Iris pigment epithelial cell (primary cell): ENCODE data around the gene TLK1.
"Not testable (repeated sequence)": the region's sequence is repeated elsewhere in the genome, so short reads cannot be mapped to it uniquely, and the experiment has no call there.

Experiments
- DNase-seq: peaks from one replicate; pipeline ENCODE4 v3.0.0-alpha.2; 2011; ENCODE audit warnings: low read depth

Gene TLK1

DNA sequence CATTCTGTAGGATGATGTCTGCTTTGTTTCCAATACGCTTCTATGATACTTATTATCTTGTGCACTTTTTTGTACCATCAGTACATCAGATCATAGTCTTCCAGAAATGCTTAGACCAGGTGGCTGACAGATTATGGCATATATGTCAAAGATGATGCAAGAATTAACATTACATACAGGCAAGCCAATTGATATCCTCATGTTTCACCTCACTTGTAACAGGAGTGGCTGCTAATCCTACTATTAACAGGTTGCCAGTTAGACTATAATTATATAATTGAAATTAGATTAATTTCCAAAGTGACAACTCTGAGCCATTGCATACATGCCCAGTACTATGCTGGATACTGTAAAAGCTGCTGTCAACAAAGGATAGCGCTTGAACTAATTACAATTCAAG lies 77.2 kb downstream of the TLK1 start:
- DNase-seq, result no peak

DNA sequence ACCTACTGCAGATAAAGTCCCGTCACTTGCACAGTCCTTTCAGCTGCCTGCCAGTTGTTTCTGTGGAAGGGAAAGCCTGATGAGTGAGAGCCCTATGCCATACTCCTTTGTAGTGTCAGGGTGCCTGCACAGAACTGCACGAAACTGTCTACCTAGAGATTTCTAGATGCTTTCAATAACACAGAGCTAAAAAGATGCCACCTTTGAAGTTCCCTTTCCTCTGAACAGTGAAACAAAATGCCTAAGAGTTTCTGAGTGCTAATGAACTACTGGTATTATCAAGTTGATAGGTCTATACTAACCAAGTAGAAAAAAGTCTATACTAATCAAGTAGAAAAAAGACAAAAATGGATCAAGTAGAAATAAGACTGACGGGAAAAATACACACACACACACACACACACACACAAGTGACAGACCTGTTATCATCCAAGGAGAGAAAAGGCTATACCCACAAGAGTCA lies 79.0 kb downstream of the TLK1 start:
- DNase-seq, result no peak

GRCh38 chr2:171080607-171081006 lies 80.1 kb downstream of the TLK1 start:
- DNase-seq, result no peak

DNA sequence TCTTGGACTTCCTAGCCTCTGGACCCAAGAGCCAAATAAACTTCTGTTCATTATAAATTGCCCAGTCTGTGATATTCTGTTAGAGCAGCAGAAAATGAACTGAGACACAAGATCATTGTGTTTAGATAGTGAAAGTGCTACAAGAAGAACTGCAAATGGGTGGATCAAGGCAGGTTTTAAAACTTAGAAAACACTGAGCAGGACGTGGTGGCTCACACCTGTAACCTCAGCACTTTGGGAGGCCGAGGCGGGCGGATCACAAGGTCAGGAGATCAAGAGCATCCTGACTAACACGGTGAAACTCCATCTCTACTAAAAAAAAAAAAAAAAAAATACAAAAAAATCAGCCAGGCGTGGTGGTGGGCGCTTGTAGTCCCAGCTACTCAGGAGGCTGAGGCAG lies 84.3 kb downstream of the TLK1 start:
- DNase-seq, result not testable (repeated sequence)

DNA sequence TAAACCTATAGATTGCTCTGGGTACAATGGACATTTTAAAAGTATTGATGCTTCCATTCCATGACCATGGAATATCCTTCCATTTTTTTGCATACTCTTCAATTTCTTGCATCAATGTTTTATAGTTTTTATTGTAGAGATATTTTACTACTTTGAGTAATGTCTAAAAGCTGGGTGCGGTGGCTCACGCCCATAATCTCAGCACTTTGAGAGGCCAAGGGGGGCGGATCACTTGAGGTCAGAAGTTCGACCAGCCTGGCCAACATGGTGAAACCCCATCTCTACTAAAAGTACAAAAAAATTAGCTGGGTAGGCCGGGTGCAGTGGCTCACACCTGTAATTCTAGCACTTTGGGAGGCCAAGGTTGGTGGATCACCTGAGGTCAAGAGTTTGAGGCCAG lies 88.5 kb downstream of the TLK1 start:
- no peak for DNase-seq

DNA sequence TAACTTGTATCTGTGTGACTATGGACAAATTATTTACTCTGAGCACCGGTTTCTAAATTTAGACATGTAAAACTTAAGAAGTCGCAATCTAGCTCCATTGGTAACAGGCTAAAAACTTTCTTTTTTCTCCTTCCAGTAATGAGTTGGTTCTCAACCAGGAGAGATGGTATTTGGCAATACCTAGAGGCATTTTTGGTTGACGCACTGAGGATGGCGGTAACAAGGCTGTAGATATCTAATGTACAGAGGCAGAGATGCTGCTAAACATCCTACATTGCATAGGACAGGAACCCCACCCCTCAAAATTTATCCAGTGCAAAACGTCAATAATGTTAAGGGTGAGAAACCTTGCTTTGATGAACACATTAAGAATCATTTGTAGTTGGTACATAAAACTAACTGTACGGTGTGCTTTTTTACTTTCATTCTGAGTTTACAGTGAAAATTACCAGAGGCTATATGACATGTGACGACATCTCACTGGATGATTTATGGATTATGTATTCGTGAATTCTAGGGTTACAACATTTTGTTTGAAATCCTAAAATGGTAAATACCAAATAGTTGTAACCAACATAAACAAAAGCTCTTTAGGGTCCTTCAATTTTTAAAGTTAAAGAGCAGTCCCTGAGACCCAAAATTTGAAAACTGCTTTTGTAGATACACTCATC lies 91.3 kb downstream of the TLK1 start:
- DNase-seq, result no peak

- DNase-seq, result no peak
Observed at GRCh38 chr2:171066110-171066509, 94.6 kb downstream of the TLK1 start.

DNA sequence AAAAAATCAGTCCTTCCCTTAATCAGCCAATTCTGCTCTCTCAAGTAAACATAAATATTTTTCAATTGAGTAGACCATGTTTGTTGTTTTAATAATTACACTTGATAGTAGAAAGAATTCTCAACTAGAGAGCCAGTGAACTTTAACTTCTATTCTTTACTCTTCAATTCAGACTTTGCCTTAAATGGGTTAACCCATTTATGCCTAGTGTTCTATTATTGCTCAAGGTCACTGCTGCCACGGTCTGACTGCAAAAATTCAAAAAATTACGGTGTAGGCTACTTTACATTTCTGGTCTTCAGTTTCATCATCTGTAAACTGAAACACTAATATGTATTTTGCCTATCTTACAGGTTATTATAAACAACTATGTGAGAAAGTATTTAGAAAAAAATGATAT lies 103.1 kb downstream of the TLK1 start:
- peak; percentile 7 for DNase-seq

DNA sequence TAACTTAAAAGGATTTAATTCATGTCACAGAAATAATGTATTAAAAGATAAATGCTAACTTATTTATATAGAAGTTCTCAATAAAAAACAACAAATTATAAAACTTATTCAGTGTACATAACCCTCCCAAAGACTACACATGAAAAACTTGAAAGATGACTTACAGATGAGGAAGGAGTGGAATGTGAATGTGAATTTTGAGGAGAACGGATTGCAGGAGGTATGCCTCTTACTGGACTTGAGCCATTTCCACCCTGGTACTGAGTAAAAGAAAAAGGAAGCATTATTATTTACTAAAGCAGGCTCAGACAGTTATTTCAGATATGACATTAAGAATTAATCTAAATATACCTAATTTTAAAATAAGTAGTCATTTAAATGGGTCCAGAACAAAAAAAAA lies 104.4 kb downstream of the TLK1 start:
- DNase-seq, result peak; percentile 80

DNA sequence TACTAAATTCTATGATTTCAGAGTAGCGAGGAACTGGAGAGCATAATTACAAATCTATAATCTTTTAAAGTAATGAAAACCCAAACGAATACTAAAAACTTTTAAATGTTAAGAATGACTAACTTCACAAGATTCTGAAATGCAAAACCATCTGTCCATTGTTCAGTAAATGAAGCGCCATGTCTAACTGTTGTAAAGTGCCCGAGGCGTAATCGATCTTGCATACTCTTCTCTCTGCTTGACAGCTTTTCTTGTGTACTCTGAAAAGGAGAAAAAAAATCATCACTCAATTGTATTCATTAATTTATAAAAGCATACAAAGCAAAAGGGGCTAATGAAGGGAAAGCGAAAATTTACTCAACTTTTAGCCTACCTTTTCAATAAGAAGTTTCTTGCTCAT lies 111.0 kb downstream of the TLK1 start:
- no peak for DNase-seq

- DNase-seq, result peak; percentile 52
Observed at GRCh38 chr2:171046048-171046560, 114.6 kb downstream of the TLK1 start.

DNA sequence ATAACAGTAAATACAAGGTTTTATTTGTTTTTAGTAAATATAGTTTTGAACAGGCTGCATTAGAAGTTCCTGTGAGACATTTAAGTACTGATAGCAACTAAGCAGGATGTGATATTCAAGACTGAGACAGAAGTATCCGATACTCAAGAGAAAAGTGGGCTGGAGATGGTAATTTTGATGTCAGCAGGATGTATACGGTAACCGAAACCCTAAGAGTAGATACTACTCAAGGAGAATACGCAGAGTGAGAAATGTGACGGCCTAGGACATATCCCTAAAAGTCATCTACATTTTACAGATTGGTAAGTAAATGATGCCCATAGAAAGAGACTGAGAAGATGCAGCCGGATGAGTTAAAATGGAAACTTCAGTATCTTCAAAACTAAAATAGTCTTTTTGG lies 116.3 kb downstream of the TLK1 start:
- DNase-seq, result no peak

DNA sequence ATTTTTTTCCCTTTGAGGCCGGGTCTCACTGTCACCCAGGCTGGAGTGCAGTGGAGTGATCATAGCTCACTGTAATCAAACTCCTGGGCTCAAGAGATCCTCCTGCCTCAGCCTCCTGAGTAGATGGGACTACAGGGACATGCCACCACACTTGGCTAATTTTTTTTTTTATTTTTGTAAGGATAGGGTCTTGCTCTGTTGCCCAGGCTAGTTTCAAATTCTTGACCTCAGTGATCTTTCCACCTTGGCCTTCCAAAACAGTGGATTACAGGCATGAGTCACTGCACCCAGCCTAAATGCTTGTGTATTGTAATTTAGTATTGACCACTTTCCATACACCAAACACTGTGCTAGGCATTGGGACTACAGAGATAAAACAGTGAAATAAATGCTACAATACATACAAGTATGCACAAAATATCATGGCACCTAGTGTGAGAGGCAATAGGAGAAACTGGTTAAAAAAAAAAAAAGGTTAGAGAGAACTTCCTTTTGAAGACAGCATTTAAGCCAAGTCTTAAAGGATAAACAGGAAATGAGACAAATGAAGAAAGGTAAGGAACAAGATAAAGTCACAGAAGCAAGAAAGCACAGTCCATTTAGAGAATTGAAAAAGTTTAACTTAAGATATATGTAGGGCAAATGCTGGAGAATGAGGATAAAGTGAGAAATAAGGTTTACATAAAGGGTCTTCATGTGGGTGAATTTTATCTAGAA lies 118.3 kb downstream of the TLK1 start:
- DNase-seq, result no peak

DNA sequence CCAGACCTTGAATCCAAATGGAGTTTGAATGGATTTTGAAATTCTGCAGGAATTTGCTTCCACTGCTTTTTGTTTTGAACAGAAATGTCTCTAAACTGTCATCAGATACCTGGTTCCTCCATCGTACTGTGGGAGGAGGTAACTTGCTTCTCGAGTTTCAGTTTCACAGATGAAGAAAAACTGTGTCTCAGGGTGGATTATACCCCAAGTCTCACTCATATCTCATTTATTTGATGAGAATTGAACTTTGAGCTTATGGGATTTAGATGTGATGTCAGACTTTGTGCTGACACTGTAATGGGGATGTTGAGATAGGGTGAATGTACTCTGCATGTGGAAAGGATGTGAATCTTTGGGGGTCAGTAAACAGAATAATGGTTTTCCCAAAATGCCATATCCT lies 124.2 kb downstream of the TLK1 start:
- no peak for DNase-seq

- peak; percentile 39 for DNase-seq
Observed at GRCh38 chr2:171034315-171034714, 126.4 kb downstream of the TLK1 start.

- DNase-seq, result no peak
Observed at GRCh38 chr2:171025214-171025613, 135.5 kb downstream of the TLK1 start.

DNA sequence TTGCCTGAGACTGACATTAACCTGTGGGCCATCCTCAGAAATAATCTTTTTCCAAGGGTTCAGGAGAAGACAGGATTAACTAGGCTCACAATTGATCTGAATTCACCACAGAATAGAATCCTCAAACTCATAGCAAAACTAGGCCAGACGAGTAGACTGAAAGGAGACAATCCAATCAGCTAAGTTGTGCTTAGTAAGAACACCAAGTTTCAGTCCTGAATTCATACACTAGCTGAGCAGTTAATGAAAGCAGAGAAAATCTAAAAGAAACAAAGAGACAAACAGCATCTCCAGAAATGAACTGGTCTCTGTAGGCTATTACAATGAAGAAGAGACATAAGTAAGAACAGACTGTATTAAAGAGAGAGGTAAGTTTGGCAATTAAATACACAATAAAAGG lies 142.2 kb downstream of the TLK1 start:
- DNase-seq, result no peak

GRCh38 chr2:171016125-171016524 lies 144.6 kb downstream of the TLK1 start:
- no peak for DNase-seq

- DNase-seq, result no peak
Observed at GRCh38 chr2:171013851-171014250, 146.8 kb downstream of the TLK1 start.

- DNase-seq, result no peak
Observed at GRCh38 chr2:171009386-171009785, 151.3 kb downstream of the TLK1 start.

DNA sequence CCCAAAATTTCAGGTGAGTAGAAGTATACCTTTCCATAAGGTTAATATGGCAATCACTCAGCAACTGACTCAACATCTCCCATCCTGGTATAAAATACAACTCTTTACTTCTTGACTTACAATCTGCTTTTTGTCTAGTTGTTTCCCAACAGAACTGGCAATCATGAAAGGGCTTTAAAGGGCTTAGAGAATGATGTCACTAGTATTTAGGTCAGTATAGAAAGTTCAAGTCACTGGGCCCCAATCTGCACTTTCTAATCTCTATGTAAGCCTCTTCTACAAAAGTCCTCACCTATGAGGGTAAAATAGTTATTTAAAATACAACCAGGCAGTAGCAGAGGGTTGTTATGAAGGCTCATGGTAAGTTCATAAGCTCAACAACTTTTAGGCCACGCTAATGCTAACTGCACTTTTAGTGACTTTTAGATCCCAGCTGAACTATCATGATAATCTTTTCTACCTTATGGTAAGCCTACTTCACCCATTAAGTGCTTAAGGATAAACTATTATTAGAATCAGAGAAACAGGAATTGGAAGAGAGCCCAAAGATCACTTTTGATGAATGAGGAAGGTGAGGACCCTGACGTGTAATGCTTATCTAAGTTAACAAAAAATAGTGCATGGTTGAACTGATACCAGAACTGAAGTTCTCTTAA lies 152.0 kb downstream of the TLK1 start:
- DNase-seq, result peak; percentile 52

GRCh38 chr2:171004833-171005232 lies 155.9 kb downstream of the TLK1 start:
- DNase-seq, result no peak

DNA sequence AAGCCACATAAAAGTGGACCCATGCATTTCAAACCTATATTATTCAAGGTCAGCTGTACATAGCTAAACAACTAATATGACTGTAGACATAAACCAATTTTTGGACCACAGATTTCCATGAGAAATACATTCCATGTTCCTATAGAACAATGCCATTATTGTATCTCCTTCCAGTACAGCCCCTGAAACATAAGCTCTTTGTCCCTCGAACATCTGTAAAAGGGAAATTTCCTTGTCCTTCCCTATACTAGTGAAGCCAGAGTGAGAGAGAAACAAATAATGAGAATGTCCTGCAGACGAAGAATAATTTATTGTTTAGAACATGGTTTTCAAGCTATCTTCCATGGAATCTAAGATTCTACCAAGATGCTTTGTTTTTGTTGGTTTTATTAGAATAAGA lies 156.3 kb downstream of the TLK1 start:
- no peak for DNase-seq
